ENCODE data around the gene SLC44A5. TPM values are rescaled to one million over a fixed set of nuclear protein-coding genes. Genes with fewer than 3 reads are reported as not detected.

The SLC44A5 gene
- total RNA-seq, 2 donors from 2014 or later: 4.6 to 10.0 TPM

DNA sequence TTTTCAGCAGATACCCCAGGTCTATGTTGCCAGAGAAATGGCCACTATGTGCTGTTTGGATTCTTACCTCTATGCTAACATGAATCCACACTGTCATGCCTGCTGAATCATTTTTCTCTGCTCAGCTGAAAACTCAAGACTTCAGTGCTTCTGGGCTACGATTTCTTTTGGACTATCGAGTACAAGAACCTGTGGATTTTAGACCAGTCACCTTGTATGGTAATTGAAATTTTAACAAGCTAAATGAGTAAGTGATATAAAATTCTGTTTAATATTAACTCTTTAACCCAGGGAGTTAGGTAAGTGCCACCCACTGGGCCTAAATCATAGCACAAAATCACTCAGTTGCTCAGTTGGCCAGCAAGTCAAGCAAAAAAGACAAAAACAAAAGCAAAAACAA, 440.9 kb downstream of the SLC44A5 start:
- H3K4me1 Mint-ChIP-seq: peaks cover 11% of the 10 kb centered on the region
- TF ChIP-seq, protein P1, sequence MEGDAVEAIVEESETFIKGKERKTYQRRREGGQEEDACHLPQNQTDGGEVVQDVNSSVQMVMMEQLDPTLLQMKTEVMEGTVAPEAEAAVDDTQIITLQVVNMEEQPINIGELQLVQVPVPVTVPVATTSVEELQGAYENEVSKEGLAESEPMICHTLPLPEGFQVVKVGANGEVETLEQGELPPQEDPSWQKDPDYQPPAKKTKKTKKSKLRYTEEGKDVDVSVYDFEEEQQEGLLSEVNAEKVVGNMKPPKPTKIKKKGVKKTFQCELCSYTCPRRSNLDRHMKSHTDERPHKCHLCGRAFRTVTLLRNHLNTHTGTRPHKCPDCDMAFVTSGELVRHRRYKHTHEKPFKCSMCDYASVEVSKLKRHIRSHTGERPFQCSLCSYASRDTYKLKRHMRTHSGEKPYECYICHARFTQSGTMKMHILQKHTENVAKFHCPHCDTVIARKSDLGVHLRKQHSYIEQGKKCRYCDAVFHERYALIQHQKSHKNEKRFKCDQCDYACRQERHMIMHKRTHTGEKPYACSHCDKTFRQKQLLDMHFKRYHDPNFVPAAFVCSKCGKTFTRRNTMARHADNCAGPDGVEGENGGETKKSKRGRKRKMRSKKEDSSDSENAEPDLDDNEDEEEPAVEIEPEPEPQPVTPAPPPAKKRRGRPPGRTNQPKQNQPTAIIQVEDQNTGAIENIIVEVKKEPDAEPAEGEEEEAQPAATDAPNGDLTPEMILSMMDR (conservative IDR thresholded peaks at IDR 0.05): no peak
- WGBS, 2 experiments (ENCODE audit: insufficient coverage in 1 of 2, insufficient read length in 1 of 2): 90% methylated on average over 2 of the region's 2 CpGs; no CpG with 5 or more reads in 1 of the 2 experiments

DNA sequence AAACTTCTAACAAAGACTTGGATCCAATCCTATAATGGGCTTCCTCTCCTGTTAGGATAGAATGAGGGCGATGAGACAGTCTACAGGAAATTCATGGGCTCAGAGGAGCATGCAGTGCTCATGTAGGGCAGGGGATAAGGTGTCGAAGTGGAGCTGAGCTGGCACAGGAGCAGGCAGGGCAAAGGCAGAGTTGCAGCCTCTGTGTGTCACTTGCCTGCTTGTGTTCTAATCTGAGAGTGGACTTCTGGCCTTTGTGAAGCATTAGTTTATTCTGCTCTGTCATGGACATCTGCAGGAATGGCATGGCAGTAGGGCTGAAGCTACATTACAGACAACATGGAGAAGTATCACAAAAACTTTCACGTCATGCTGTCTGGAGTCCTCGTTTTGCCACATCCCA, 444.1 kb downstream of the SLC44A5 start:
- H3K4me3 Mint-ChIP-seq: no peak overlapping the region
- H3K4me1 Mint-ChIP-seq: peaks cover 22% of the 10 kb centered on the region
- TF ChIP-seq, protein P1 (conservative IDR thresholded peaks at IDR 0.05): no peak
- Histone ChIP-seq H3K36me3 (ENCODE audit: control insufficient read depth, insufficient read depth, low read length) (no peaks in the 10 kb centered on the region), H3K9me3 (ENCODE audit: control insufficient read depth, low read length) (no peaks in the 10 kb centered on the region), H3K4me1 (ENCODE audit: control insufficient read depth, insufficient read depth, low read length) (peaks cover 4% of the 10 kb centered on the region), H3K27me3 (ENCODE audit: control insufficient read depth, insufficient read depth, low read length, poor library complexity, severe bottlenecking) (peaks cover 24% of the 10 kb centered on the region), H3K27ac (ENCODE audit: low read depth, low read length) (no peak overlapping the region), H3K4me3 (ENCODE audit: low read length) (no peak overlapping the region), H3K9ac (ENCODE audit: extremely low read depth, low read length, poor library complexity, severe bottlenecking) (no peak overlapping the region)
- no peaks in the 10 kb centered on the region for H3K36me3 Mint-ChIP-seq (ENCODE audit: low read depth)
- WGBS, 2 experiments (ENCODE audit: insufficient coverage in 1 of 2, insufficient read length in 1 of 2): 85 to 95% methylated on average over 3 to 4 of the region's 4 CpGs
- no peak overlapping the region for H3K27ac Mint-ChIP-seq
- no peaks in the 10 kb centered on the region for H3K9me3 Mint-ChIP-seq
- no peak for DNase-seq
- peaks cover 17% of the 10 kb centered on the region for H3K27me3 Mint-ChIP-seq (ENCODE audit: insufficient read depth)

More for the DNA sequence above, 440.9 kb downstream of the SLC44A5 start:
- Histone ChIP-seq H3K4me1 (ENCODE audit: control insufficient read depth, insufficient read depth, low read length) (no peaks in the 10 kb centered on the region), H3K9me3 (ENCODE audit: control insufficient read depth, low read length) (peaks cover 3% of the 10 kb centered on the region), H3K27me3 (ENCODE audit: control insufficient read depth, insufficient read depth, low read length, poor library complexity, severe bottlenecking) (peaks cover 24% of the 10 kb centered on the region), H3K36me3 (ENCODE audit: control insufficient read depth, insufficient read depth, low read length) (no peaks in the 10 kb centered on the region), H3K9ac (ENCODE audit: extremely low read depth, low read length, poor library complexity, severe bottlenecking) (no peak overlapping the region), H3K4me3 (ENCODE audit: low read length) (no peak overlapping the region), H3K27ac (ENCODE audit: low read depth, low read length) (no peak overlapping the region)
- peaks cover 17% of the 10 kb centered on the region for H3K27me3 Mint-ChIP-seq (ENCODE audit: insufficient read depth)
- no peaks in the 10 kb centered on the region for H3K36me3 Mint-ChIP-seq (ENCODE audit: low read depth)
- no peak overlapping the region for H3K27ac Mint-ChIP-seq
- DNase-seq: no peak
- no peak overlapping the region for H3K4me3 Mint-ChIP-seq
- peaks cover 3% of the 10 kb centered on the region for H3K9me3 Mint-ChIP-seq

DNA sequence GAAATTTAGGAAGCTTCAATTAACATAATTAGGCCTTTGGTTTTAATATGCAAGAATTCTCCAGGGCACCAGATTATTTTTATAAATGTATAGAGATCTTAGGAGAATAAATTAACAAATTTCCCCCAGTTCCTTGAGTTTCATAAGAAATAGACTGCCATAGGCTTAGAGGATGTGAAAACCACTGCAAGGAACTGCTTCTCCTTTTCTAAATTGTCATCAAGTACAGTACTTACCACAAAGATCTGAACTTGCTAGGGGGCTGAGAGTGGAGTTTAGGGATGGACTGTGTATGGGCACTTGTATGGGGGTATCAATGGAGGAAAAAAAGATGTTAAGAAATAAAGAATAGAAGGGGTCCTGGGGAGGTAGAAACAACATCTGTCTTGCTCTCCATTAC, 445.6 kb downstream of the SLC44A5 start:
- no peak overlapping the region for H3K27ac Mint-ChIP-seq
- Histone ChIP-seq H3K36me3 (ENCODE audit: control insufficient read depth, insufficient read depth, low read length) (no peaks in the 10 kb centered on the region), H3K27me3 (ENCODE audit: control insufficient read depth, insufficient read depth, low read length, poor library complexity, severe bottlenecking) (peaks cover 24% of the 10 kb centered on the region), H3K27ac (ENCODE audit: low read depth, low read length) (no peak overlapping the region), H3K9me3 (ENCODE audit: control insufficient read depth, low read length) (no peaks in the 10 kb centered on the region), H3K4me3 (ENCODE audit: low read length) (no peak overlapping the region), H3K4me1 (ENCODE audit: control insufficient read depth, insufficient read depth, low read length) (peaks cover 4% of the 10 kb centered on the region), H3K9ac (ENCODE audit: extremely low read depth, low read length, poor library complexity, severe bottlenecking) (no peak overlapping the region)
- H3K4me3 Mint-ChIP-seq: no peak overlapping the region
- peaks cover 24% of the 10 kb centered on the region for H3K4me1 Mint-ChIP-seq
- H3K36me3 Mint-ChIP-seq (ENCODE audit: low read depth): no peaks in the 10 kb centered on the region
- no peak for DNase-seq
- peaks cover 19% of the 10 kb centered on the region for H3K27me3 Mint-ChIP-seq (ENCODE audit: insufficient read depth)
- TF ChIP-seq, protein P1 (conservative IDR thresholded peaks at IDR 0.05): no peak
- no peaks in the 10 kb centered on the region for H3K9me3 Mint-ChIP-seq
